PFSK-1 (cell line): Measurements from ENCODE around the gene ADGRL3.

Source experiments
- FOXP2 ChIP-seq: optimal IDR thresholded peaks from 2 replicates; pipeline ENCODE3; 2011; ENCODE audit warnings: borderline replicate concordance, control low read depth, inconsistent platforms; ENCODE audit not compliant: insufficient read depth; ENCODE audit errors: extremely low read length, extremely low read depth
- POLR2AphosphoS5 ChIP-seq: IDR thresholded peaks from 2 replicates; pipeline ENCODE4 v1.6.1; 2012; ENCODE audit warnings: low read depth, mild to moderate bottlenecking, control low read depth, low read length, moderate library complexity
- TAF1 ChIP-seq: IDR thresholded peaks from 2 replicates; pipeline ENCODE4 v1.6.1; 2012; ENCODE audit warnings: low read length, control low read depth, borderline replicate concordance; ENCODE audit not compliant: insufficient read depth

GRCh38 chr4:61872983-61873382 lies 672.9 kb downstream of the ADGRL3 start:
- TF ChIP-seq POLR2AphosphoS5, result no peak
- no peak for TF ChIP-seq TAF1
- no peak for TF ChIP-seq FOXP2
